ENCODE data around the gene ZNF816. TPM values are rescaled to one million over a fixed set of nuclear protein-coding genes. Genes with fewer than 3 reads are reported as not detected.

ZNF816 gene
- polyA plus RNA-seq, 1 donor, result 14.5 TPM

- WGBS (ENCODE audit: insufficient coverage, low lambda C conversion rate), result 0% methylated on average over 1 of the region's 12 CpGs
- peak in 1 of 2 donors; percentile 22 for DNase-seq
- Histone ChIP-seq H3K4me3 (ENCODE audit: low read length) (peak overlapping the region; percentile 62), H3K4me1 (ENCODE audit: control insufficient read depth, insufficient read depth, low read length) (peaks cover 4% of the 10 kb centered on the region), H3K27me3 (ENCODE audit: control insufficient read depth, insufficient read depth, low read length) (no peaks in the 10 kb centered on the region), H3K36me3 (ENCODE audit: control insufficient read depth, insufficient read depth, low read length) (peaks cover 17% of the 10 kb centered on the region), H3K27ac (ENCODE audit: low read length) (peak overlapping the region; percentile 85), H3K9me3 (ENCODE audit: control insufficient read depth, low read depth, low read length) (peaks cover 16% of the 10 kb centered on the region)
Measured at GRCh38 chr19:52963247-52963618, 552 bp upstream of the ZNF816 start.

DNA sequence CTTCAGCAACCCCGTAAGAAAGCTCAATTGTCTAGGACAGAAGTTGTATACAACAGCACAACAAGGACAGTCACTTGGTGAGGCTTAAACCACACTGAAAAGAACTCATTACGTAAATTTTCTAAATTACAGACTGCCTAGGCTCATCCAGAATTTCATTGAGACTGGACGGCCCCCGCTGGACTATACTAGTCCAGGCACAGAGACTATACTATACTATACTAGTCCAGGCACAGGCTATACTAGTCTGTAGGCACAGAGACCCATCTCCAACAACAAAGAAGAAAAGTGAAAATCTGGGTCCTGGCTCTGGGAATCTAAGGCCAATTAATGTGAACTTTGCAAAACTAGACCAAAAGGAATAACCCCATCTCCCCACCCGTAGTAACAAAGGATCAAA is 700 bp downstream of the ZNF816 start:
- H3K36me3 ChIP-seq (ENCODE audit: control insufficient read depth, insufficient read depth, low read length), result peaks cover 28% of the 10 kb centered on the region
- H3K4me1 ChIP-seq (ENCODE audit: control insufficient read depth, insufficient read depth, low read length), result peaks cover 4% of the 10 kb centered on the region
- no CpG with 5 or more reads among the region's 5 CpGs for WGBS (ENCODE audit: insufficient coverage, low lambda C conversion rate)
- peaks cover 26% of the 10 kb centered on the region for H3K9me3 ChIP-seq (ENCODE audit: control insufficient read depth, low read depth, low read length)
- peak overlapping the region; percentile 75 for H3K4me3 ChIP-seq (ENCODE audit: low read length)
- H3K27ac ChIP-seq (ENCODE audit: low read length), result peak overlapping the region; percentile 88
- H3K27me3 ChIP-seq (ENCODE audit: control insufficient read depth, insufficient read depth, low read length), result no peaks in the 10 kb centered on the region
- no peak for DNase-seq

- WGBS (ENCODE audit: insufficient coverage, low lambda C conversion rate), result no CpG with 5 or more reads among the region's 11 CpGs
- H3K36me3 ChIP-seq (ENCODE audit: control insufficient read depth, insufficient read depth, low read length), result peaks cover 49% of the 10 kb centered on the region
Measured at GRCh38 chr19:52959613-52960295, 2.9 kb downstream of the ZNF816 start.

DNA sequence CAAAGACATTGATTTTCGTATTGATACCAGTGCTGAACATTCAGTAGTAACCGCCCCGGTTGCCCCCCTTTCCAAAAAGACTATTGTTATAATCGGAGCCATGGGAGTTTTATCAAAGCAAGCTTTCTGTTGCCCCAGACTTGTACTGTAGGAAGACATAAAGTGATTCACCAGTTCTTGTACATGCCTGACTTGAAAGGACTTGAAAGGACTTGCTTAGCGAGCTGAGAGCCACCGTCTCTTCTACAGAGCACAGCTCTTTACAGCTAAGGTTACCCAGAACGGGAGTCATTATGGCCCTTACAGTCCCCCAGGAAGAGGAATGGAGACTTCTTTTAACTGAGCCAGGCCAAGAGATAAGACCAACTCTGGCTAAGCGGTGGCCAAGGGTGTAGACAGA is 5.1 kb downstream of the ZNF816 start:
- WGBS (ENCODE audit: insufficient coverage, low lambda C conversion rate), result 100% methylated on average over 1 of the region's 8 CpGs
- peaks cover 41% of the 10 kb centered on the region for H3K9me3 ChIP-seq (ENCODE audit: control insufficient read depth, low read depth, low read length)
- DNase-seq, result no peak

More at GRCh38 chr19:52959613-52960295, 2.9 kb downstream of the ZNF816 start:
- peaks cover 26% of the 10 kb centered on the region for H3K9me3 ChIP-seq (ENCODE audit: control insufficient read depth, low read depth, low read length)
- DNase-seq, result no peak
- H3K27me3 ChIP-seq (ENCODE audit: control insufficient read depth, insufficient read depth, low read length), result no peaks in the 10 kb centered on the region
- no peak overlapping the region for H3K27ac ChIP-seq (ENCODE audit: low read length)
- no peak overlapping the region for H3K4me3 ChIP-seq (ENCODE audit: low read length)
- peaks cover 4% of the 10 kb centered on the region for H3K4me1 ChIP-seq (ENCODE audit: control insufficient read depth, insufficient read depth, low read length)

GRCh38 chr19:52956917-52957316 is 5.8 kb downstream of the ZNF816 start:
- H3K9me3 ChIP-seq (ENCODE audit: control insufficient read depth, low read depth, low read length), result peaks cover 45% of the 10 kb centered on the region
- no CpG with 5 or more reads among the region's 10 CpGs for WGBS (ENCODE audit: insufficient coverage, low lambda C conversion rate)

More for the DNA sequence above, 5.1 kb downstream of the ZNF816 start:
- Histone ChIP-seq H3K4me1 (ENCODE audit: control insufficient read depth, insufficient read depth, low read length) (no peaks in the 10 kb centered on the region), H3K36me3 (ENCODE audit: control insufficient read depth, insufficient read depth, low read length) (peaks cover 67% of the 10 kb centered on the region), H3K27me3 (ENCODE audit: control insufficient read depth, insufficient read depth, low read length) (no peaks in the 10 kb centered on the region), H3K27ac (ENCODE audit: low read length) (no peak overlapping the region), H3K4me3 (ENCODE audit: low read length) (no peak overlapping the region)

DNA sequence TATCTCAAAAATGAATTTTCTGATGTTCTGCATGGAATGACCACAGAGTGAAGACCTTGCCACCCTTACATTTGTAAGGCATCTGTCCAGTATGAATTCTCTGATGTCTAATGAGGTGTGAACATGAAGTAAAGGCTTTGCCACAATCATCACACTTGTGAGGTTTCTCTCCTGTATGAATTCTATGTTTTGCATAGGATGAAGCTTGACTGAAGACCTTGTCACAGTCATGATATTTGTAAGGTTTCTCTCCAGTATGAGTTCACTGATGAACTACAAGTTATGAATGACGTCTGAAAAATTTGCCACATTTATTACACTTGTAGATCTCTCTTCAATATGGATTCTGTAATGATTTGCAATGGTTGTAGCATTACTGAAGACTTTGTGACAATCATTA is 13.3 kb downstream of the ZNF816 start:
- Histone ChIP-seq H3K4me1 (ENCODE audit: control insufficient read depth, insufficient read depth, low read length) (no peaks in the 10 kb centered on the region), H3K36me3 (ENCODE audit: control insufficient read depth, insufficient read depth, low read length) (peaks cover 41% of the 10 kb centered on the region), H3K9me3 (ENCODE audit: control insufficient read depth, low read depth, low read length) (peaks cover 55% of the 10 kb centered on the region), H3K4me3 (ENCODE audit: low read length) (no peak overlapping the region), H3K27ac (ENCODE audit: low read length) (no peak overlapping the region), H3K27me3 (ENCODE audit: control insufficient read depth, insufficient read depth, low read length) (no peaks in the 10 kb centered on the region)
- no peak for DNase-seq
- WGBS (ENCODE audit: insufficient coverage, low lambda C conversion rate), result no CpG with 5 or more reads among the region's 1 CpG

More at GRCh38 chr19:52956917-52957316, 5.8 kb downstream of the ZNF816 start:
- Histone ChIP-seq H3K27ac (ENCODE audit: low read length) (no peak overlapping the region), H3K36me3 (ENCODE audit: control insufficient read depth, insufficient read depth, low read length) (peaks cover 73% of the 10 kb centered on the region), H3K4me1 (ENCODE audit: control insufficient read depth, insufficient read depth, low read length) (no peaks in the 10 kb centered on the region), H3K27me3 (ENCODE audit: control insufficient read depth, insufficient read depth, low read length) (no peaks in the 10 kb centered on the region), H3K4me3 (ENCODE audit: low read length) (no peak overlapping the region)
- no peak for DNase-seq

- Histone ChIP-seq H3K4me3 (ENCODE audit: low read length) (no peak overlapping the region), H3K27me3 (ENCODE audit: control insufficient read depth, insufficient read depth, low read length) (no peaks in the 10 kb centered on the region), H3K27ac (ENCODE audit: low read length) (no peak overlapping the region), H3K4me1 (ENCODE audit: control insufficient read depth, insufficient read depth, low read length) (peaks cover 3% of the 10 kb centered on the region), H3K36me3 (ENCODE audit: control insufficient read depth, insufficient read depth, low read length) (peaks cover 33% of the 10 kb centered on the region), H3K9me3 (ENCODE audit: control insufficient read depth, low read depth, low read length) (peaks cover 49% of the 10 kb centered on the region)
- DNase-seq, result no peak
- WGBS (ENCODE audit: insufficient coverage, low lambda C conversion rate), result 100% methylated on average over 2 of the region's 13 CpGs
Measured at GRCh38 chr19:52948025-52948770, 14.5 kb downstream of the ZNF816 start.

- Histone ChIP-seq H3K36me3 (ENCODE audit: control insufficient read depth, insufficient read depth, low read length) (peaks cover 17% of the 10 kb centered on the region), H3K27me3 (ENCODE audit: control insufficient read depth, insufficient read depth, low read length) (no peaks in the 10 kb centered on the region), H3K27ac (ENCODE audit: low read length) (no peak overlapping the region), H3K4me3 (ENCODE audit: low read length) (no peak overlapping the region), H3K4me1 (ENCODE audit: control insufficient read depth, insufficient read depth, low read length) (peaks cover 4% of the 10 kb centered on the region), H3K9me3 (ENCODE audit: control insufficient read depth, low read depth, low read length) (peaks cover 36% of the 10 kb centered on the region)
- no peak for DNase-seq
- 20% methylated on average over 1 of the region's 39 CpGs for WGBS (ENCODE audit: insufficient coverage, low lambda C conversion rate)
Measured at GRCh38 chr19:52946322-52947310, 16.1 kb downstream of the ZNF816 start.

- H3K4me1 ChIP-seq (ENCODE audit: control insufficient read depth, insufficient read depth, low read length), result peaks cover 4% of the 10 kb centered on the region
- no peak overlapping the region for H3K4me3 ChIP-seq (ENCODE audit: low read length)
- H3K27ac ChIP-seq (ENCODE audit: low read length), result peak overlapping the region; percentile 54
- H3K27me3 ChIP-seq (ENCODE audit: control insufficient read depth, insufficient read depth, low read length), result no peaks in the 10 kb centered on the region
- DNase-seq, result no peak
- 23% methylated on average over 2 of the region's 24 CpGs for WGBS (ENCODE audit: insufficient coverage, low lambda C conversion rate)
- H3K9me3 ChIP-seq (ENCODE audit: control insufficient read depth, low read depth, low read length), result peaks cover 35% of the 10 kb centered on the region
- peaks cover 8% of the 10 kb centered on the region for H3K36me3 ChIP-seq (ENCODE audit: control insufficient read depth, insufficient read depth, low read length)
Measured at GRCh38 chr19:52945652-52946321, 16.9 kb downstream of the ZNF816 start.
